Transverse colon (tissue), 3 donors: Measurements from ENCODE around the gene MYO7B.

Experiments used
- POLR2A ChIP-seq: fragments of 450-650 bp; IDR thresholded peaks from one replicate; pipeline ENCODE4 v1.6.1; 2016; ENCODE audit warnings: antibody characterized with exemption, mild to moderate bottlenecking, moderate library complexity
- TF ChIP-seq, protein P1 (sequence below), 5 experiments: fragments of 200-600 bp in 3 of 5; fragments of 450-650 bp in 2 of 5; sonication (generic) in 3 of 5; IDR thresholded peaks; 1 replicate in 2 of 5; 2 replicates in 3 of 5; pipeline ENCODE4 v1.5.1; 2016 to 2017; ENCODE audit warnings: antibody characterized with exemption in 5 of 5, inconsistent platforms in 3 of 5, mild to moderate bottlenecking in 2 of 5, moderate library complexity in 1 of 5

DNA sequence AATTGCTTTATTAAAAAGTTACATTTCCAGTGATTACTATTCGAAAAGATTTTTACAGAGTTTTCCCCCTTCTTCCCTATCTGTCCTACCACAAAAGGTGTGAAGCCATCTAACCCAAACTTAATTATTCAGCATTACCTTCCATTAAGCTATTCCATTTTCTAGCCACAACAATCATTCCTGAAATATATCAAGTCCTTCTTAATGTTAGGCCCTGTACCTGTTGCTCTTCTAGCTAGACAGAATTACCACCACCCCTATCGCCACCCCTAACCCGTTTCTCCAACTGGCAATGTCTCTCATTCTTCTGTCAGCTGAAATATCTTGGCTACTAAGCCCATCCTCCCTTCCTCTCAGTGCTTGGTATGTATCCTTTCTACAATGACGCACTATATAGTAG lies 23.1 kb upstream of the MYO7B start:
- TF ChIP-seq POLR2A: no peak
- TF ChIP-seq, protein P1, sequence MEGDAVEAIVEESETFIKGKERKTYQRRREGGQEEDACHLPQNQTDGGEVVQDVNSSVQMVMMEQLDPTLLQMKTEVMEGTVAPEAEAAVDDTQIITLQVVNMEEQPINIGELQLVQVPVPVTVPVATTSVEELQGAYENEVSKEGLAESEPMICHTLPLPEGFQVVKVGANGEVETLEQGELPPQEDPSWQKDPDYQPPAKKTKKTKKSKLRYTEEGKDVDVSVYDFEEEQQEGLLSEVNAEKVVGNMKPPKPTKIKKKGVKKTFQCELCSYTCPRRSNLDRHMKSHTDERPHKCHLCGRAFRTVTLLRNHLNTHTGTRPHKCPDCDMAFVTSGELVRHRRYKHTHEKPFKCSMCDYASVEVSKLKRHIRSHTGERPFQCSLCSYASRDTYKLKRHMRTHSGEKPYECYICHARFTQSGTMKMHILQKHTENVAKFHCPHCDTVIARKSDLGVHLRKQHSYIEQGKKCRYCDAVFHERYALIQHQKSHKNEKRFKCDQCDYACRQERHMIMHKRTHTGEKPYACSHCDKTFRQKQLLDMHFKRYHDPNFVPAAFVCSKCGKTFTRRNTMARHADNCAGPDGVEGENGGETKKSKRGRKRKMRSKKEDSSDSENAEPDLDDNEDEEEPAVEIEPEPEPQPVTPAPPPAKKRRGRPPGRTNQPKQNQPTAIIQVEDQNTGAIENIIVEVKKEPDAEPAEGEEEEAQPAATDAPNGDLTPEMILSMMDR (IDR thresholded peaks at IDR 0.05): no peak
